Measurements from ENCODE around the gene NRIP1.

NRIP1 gene

GRCh38 chr21:15005391-15005790 lies 59.4 kb downstream of the NRIP1 start:
- DNase-seq = no peak

- DNase-seq = no peak
These were observed 60.0 kb downstream of the NRIP1 start for GRCh38 chr21:15004721-15005370.

- DNase-seq = no peak
These were observed 61.2 kb downstream of the NRIP1 start for GRCh38 chr21:15003463-15004135.

- no peak for DNase-seq
These were observed 62.8 kb downstream of the NRIP1 start for GRCh38 chr21:15001857-15002606.

GRCh38 chr21:15001113-15001512 lies 63.7 kb downstream of the NRIP1 start:
- no peak for DNase-seq

- no peak for DNase-seq
These were observed 64.7 kb downstream of the NRIP1 start for GRCh38 chr21:15000081-15000480.

GRCh38 chr21:14998784-14999183 lies 66.0 kb downstream of the NRIP1 start:
- DNase-seq = no peak

GRCh38 chr21:14998336-14998735 lies 66.5 kb downstream of the NRIP1 start:
- DNase-seq = no peak

- no peak for DNase-seq
These were observed 68.9 kb downstream of the NRIP1 start for GRCh38 chr21:14995695-14996490.

GRCh38 chr21:14995226-14995625 lies 69.6 kb downstream of the NRIP1 start:
- no peak for DNase-seq

GRCh38 chr21:14993115-14993514 lies 71.7 kb downstream of the NRIP1 start:
- no peak for DNase-seq

- DNase-seq = no peak
These were observed 72.8 kb downstream of the NRIP1 start for GRCh38 chr21:14991957-14992356.

- DNase-seq = no peak
These were observed 75.4 kb downstream of the NRIP1 start for GRCh38 chr21:14989359-14989758.

- no peak for DNase-seq
These were observed 76.0 kb downstream of the NRIP1 start for GRCh38 chr21:14988760-14989159.

GRCh38 chr21:14987370-14988170 lies 77.2 kb downstream of the NRIP1 start:
- no peak for DNase-seq

- DNase-seq = no peak
These were observed 79.5 kb downstream of the NRIP1 start for GRCh38 chr21:14985306-14985705.

- DNase-seq = no peak
These were observed 82.5 kb downstream of the NRIP1 start for GRCh38 chr21:14982336-14982735.

- DNase-seq = no peak
These were observed 83.6 kb downstream of the NRIP1 start for GRCh38 chr21:14981246-14981645.

- no peak for DNase-seq
These were observed 85.5 kb downstream of the NRIP1 start for GRCh38 chr21:14979264-14979663.

GRCh38 chr21:14977814-14978213 lies 87.0 kb downstream of the NRIP1 start:
- DNase-seq = no peak

- no peak for DNase-seq
These were observed 89.5 kb downstream of the NRIP1 start for GRCh38 chr21:14975136-14975919.

All from midbrain (tissue), 1 donor.